ENCODE data around the gene ILKAP.

ILKAP gene

GRCh38 chr2:238133499-238134392 is 69.7 kb downstream of the ILKAP start:
- no peak for DNase-seq

- DNase-seq = no peak
Measured at GRCh38 chr2:238132463-238133450, 70.7 kb downstream of the ILKAP start.

GRCh38 chr2:238131761-238132462 is 71.6 kb downstream of the ILKAP start:
- DNase-seq = no peak

- no peak for DNase-seq
Measured at GRCh38 chr2:238130696-238131628, 72.5 kb downstream of the ILKAP start.

GRCh38 chr2:238130111-238130695 is 73.3 kb downstream of the ILKAP start:
- DNase-seq = no peak

GRCh38 chr2:238129166-238130010 is 74.1 kb downstream of the ILKAP start:
- DNase-seq = no peak

GRCh38 chr2:238128534-238129001 is 74.9 kb downstream of the ILKAP start:
- no peak for DNase-seq

- no peak for DNase-seq
Measured at GRCh38 chr2:238128061-238128440, 75.4 kb downstream of the ILKAP start.

- no peak for DNase-seq
Measured at GRCh38 chr2:238127165-238128060, 76.1 kb downstream of the ILKAP start.

GRCh38 chr2:238126775-238127164 is 76.7 kb downstream of the ILKAP start:
- no peak for DNase-seq

GRCh38 chr2:238126338-238126737 is 77.2 kb downstream of the ILKAP start:
- DNase-seq = no peak

GRCh38 chr2:238125127-238125885 is 78.2 kb downstream of the ILKAP start:
- no peak for DNase-seq

GRCh38 chr2:238124488-238125126 is 78.9 kb downstream of the ILKAP start:
- DNase-seq = no peak

- DNase-seq = no peak
Measured at GRCh38 chr2:238123991-238124470, 79.5 kb downstream of the ILKAP start.

- no peak for DNase-seq
Measured at GRCh38 chr2:238123218-238123971, 80.1 kb downstream of the ILKAP start.

GRCh38 chr2:238122287-238123217 is 80.9 kb downstream of the ILKAP start:
- DNase-seq = no peak
